Occipital lobe (tissue), 2 donors: ENCODE data around the gene DRC1. TPM values are rescaled to one million over a fixed set of nuclear protein-coding genes. Genes with fewer than 3 reads are reported as not detected.

Experiments
- DNase-seq: peaks from one replicate; lab custom pipeline; 2025; lab: John Stamatoyannopoulos, UW
- total RNA-seq: library from RNA; depleted of rRNA; stranded (reverse); fragments of >200 nt; gene quantifications from one replicate; pipeline ENCODE4 v1.2.3, GENCODE V29; 2014

The DRC1 gene
- total RNA-seq, 1 donor from 2014 or later = 5.6 TPM

- DNase-seq = no peak
Observed at GRCh38 chr2:26477126-26477910, 75.6 kb downstream of the DRC1 start.

GRCh38 chr2:26477911-26478253, 76.2 kb downstream of the DRC1 start, which contains the start of gene OTOF:
OTOF (minus strand) TSS chr2:26478124.
- DNase-seq = no peak

GRCh38 chr2:26478366-26478765, 76.6 kb downstream of the DRC1 start:
- DNase-seq = no peak

GRCh38 chr2:26479131-26479788, 77.5 kb downstream of the DRC1 start:
- no peak for DNase-seq

GRCh38 chr2:26479789-26480565, 78.3 kb downstream of the DRC1 start:
- DNase-seq = no peak

GRCh38 chr2:26480566-26481423, 79.1 kb downstream of the DRC1 start:
- no peak for DNase-seq

GRCh38 chr2:26481706-26482105, 80.0 kb downstream of the DRC1 start:
- no peak for DNase-seq

GRCh38 chr2:26482211-26483026, 80.7 kb downstream of the DRC1 start:
- DNase-seq = no peak

- DNase-seq = no peak
Observed at GRCh38 chr2:26483027-26483326, 81.3 kb downstream of the DRC1 start.

- DNase-seq = no peak
Observed at GRCh38 chr2:26483516-26483915, 81.8 kb downstream of the DRC1 start.

- DNase-seq = no peak
Observed at GRCh38 chr2:26483957-26484565, 82.3 kb downstream of the DRC1 start.

GRCh38 chr2:26484579-26484978, 82.9 kb downstream of the DRC1 start:
- no peak for DNase-seq

- no peak for DNase-seq
Observed at GRCh38 chr2:26485099-26485498, 83.4 kb downstream of the DRC1 start.

GRCh38 chr2:26485725-26486418, 84.2 kb downstream of the DRC1 start:
- DNase-seq = no peak

- no peak for DNase-seq
Observed at GRCh38 chr2:26486789-26487188, 85.1 kb downstream of the DRC1 start.

- DNase-seq = no peak
Observed at GRCh38 chr2:26487192-26487591, 85.5 kb downstream of the DRC1 start.

GRCh38 chr2:26488463-26489212, 86.9 kb downstream of the DRC1 start:
- DNase-seq = no peak

- DNase-seq = no peak
Observed at GRCh38 chr2:26489213-26489850, 87.6 kb downstream of the DRC1 start.
